ENCODE measurements around the gene FRMD3.
A peak's percentile ranks its signal among the peaks of the same experiment; 100 is the strongest.

Gene FRMD3

DNA sequence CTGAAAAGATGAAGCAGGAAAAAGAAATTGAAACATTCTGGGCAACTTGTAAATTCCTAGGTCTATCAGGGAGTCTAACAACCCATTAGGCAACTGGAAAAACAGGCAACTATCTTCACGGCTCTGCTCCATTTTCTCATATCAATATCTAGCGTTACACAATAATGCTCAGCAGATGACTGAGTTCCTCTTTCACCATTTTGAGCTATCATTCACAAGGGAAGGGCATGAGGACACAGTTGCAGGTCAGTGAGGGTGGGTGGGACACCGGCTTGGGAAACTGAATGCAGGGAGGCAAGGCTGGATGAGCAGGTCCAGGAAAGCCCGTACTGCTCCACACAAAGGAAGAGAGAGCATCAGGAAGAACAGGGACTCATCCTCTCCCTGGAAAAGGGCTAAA lies 67.0 kb downstream of the FRMD3 start:
- DNase-seq: no peak

DNA sequence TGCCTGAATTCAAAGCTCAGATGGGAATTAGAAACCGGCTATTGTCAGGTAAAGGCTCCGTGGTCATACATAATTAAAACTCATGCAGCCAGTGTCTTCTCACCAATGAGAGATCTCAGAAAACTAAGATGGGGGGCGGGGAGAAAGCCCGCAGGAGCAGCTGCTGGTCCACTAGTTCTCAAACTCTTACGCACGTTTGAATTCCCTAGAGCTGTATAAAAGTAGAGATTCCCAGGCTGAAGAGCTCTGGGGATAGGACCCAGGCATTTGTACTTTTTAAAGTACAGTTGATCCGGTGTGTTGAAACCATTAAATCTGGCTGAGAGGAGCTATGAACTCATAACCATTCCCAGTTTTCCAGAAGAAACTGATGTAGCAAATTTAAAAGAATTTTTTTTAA lies 68.5 kb downstream of the FRMD3 start:
- no peak for DNase-seq

DNA sequence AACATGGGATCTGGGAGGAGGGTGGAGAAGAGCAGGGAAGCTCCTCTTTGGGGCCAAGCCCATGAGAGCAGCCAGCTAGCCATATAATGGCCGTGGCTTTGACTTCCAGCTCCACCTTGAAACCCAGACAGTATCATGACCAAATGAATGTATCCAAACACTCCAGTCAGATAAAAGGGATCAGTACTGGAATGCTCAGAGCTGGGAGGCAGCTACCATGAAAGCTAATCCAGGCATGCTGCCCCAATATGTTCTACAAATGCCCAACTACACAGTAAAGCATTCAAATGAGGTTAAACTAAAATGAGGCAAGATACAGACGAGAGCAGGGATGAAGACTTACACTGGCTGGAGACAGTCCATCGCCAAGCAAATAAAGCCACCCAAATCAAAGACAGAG lies 69.4 kb downstream of the FRMD3 start:
- DNase-seq: no peak

DNA sequence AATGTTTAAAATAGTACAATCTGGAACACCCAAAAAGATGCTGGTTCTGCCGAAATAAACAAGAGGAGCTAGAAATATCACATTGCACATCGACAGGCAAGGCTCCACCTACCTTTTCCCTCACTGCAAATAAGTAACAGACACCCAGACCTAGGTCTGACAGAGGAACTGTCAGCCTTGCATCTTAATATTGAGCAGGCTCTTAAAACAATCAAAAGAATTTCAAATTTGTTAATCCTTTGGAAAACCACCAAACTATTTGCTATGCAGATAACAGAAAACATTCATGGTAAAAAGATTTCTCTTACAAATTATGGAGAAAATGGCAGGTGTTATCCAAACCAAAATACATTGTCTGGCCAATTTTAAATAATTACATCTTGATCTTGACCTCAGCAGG lies 71.3 kb downstream of the FRMD3 start:
- DNase-seq: no peak

DNA sequence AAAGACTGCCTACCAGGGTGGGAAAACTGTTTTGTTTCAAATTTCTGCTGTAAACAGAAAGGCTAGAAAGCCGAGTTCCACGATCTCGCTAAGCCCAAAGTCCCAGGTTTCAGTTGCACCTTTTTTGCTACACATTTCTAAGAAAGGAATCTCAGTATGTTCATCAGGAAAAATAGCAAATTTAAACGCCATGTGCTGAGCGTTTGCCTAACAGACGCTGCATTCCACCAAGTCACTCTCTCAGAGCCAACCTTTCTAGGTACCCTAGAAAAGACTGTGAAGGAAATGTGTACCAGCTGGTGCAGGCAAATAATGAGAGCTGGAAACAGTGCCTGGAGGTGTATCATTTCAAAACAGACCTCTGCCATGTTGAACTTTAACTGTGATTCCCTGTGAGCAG lies 71.8 kb downstream of the FRMD3 start:
- no peak for DNase-seq

DNA sequence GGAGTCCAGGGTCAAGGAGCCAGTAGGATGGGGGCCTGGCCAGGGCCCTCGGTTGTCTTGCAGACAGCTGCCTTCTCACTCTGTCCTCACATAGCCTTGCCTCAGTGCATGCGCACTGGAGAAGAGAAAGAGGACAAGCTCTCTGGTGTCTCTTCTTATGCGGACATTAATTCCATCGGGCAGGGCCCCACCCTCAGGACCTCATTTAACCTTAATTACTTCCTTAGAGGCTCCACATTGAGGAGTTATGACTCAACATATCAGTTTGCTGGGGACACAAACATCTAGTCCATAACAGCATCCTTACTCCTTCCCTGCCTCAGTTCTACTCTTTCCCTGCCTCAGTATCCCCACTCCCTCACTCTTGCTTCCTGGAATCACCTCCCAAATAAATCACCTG lies 78.4 kb downstream of the FRMD3 start:
- DNase-seq: no peak

DNA sequence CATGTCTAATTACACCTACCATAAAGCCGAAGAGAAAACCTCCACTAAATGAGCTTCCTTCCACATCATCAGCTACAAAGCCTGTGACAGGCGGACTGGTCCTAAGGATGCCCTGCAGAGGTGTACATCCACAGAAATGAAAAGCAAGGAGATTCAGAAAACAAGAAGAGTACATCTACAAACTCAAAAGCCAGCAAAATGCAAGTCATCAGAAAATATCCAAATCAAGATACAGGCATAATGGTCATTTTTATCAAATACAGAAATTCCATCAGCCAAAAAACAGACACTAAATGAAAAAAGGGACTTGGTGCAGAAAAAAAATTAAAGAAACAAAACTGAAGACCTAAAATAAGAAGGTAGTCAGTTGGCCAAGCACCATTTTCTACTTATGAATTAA lies 79.7 kb downstream of the FRMD3 start:
- DNase-seq: no peak

DNA sequence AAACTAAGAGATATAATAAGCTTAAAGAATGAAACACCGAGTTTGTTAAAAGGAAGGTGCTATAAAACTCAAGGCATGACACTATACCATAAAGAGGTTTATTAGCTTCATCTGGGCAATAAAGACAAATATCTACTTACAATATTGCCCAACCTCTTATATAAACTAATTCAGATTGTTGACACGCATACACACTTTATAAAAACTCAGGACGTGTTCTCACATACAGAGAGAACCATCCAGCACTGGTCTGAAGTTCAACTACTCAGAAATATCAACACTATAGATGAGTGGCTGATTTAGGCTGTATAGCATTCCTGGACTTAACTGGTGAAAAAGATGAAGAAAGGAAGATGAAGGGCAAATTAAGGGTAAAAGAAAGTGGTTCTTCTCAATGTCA lies 81.2 kb downstream of the FRMD3 start:
- no peak for DNase-seq

DNA sequence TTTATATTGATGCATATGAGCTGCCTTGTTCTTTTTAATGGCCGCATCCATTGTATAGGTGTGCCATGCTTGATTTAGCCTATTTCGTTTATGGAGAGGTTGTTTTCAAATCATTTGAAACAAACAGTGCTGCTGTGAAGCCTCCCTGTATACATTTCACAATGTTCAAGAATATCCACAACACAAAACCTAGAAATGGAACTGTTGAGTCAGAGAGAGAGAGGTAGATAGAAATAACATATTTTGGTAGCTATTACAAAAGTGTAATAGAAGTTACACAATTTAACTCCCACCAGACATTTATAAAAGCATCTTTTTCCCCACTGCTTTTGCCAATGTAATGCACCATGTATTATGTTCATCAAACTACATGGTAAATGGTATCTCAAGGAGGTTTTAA lies 82.0 kb downstream of the FRMD3 start:
- no peak for DNase-seq

DNA sequence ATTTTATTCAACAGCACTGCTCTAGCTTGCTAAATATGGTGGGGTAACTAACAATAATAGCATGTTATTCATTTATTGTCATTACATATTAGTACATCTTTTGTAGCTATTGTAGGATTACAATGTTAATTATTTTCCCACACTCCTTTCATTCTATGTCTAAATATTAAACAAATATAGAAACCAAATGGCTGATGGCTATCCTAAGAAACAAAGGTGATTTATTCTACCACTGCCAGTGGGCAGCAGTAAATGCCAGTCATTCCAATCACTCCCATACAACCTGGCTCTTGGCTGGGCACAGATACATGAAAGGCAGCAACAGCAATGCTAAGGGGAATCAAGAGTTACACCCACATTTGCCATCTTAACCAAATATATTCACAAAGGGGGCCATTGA lies 84.1 kb downstream of the FRMD3 start:
- no peak for DNase-seq

DNA sequence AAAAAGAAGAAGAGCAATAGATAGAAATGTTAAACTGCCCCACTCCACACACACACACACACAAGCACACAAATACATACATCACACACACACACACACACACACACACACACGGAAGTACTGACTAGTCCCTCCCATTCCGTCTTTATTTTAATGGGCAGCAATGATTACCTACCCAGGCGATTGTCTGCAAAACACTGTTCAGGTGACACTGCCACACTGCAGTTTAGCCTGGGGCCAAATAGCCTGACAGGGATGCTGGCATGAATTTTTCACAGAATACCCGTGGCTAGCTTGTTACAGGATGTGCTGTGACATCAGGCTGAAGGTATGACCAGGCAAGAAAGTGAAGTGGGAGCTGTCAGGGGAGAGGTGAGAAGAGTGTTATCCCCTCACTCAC lies 86.9 kb downstream of the FRMD3 start:
- no peak for DNase-seq

DNA sequence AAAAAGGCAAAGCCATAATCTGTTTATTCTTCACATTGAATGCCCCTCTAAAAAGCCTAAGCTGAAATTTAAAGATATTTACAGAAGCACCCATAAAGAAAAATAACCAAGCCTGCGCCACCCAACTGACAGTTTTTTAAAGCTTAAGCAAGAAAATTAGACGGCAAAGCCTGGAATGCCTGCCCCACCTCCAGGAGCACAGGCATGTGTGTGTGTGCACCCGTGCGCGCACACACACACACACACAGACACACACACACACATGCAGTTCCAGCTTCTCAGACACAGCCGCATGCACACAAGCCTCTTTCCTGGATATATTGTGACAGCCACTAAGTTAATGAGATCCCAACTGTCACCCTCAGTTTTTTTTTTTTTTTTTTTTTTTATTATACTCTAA lies 88.2 kb downstream of the FRMD3 start:
- DNase-seq: no peak

DNA sequence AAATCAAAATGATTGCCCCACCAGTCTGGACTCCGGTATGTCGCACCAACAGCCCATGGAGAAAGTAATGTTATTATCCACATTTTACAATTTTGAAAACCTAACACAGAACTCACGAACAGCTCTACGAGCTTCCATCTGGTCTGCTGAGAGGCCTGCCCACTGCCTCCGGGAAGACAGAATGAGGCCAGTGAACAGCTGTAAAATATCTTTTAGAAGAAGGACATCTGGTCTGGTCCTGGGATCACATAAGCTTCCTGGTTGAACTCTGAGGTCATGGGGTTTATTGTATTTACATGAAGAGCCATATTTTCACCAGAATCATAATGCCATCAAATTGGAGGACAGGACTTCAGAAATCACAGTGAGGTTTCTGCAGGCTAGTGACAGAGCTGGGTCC lies 89.0 kb downstream of the FRMD3 start:
- DNase-seq: no peak

DNA sequence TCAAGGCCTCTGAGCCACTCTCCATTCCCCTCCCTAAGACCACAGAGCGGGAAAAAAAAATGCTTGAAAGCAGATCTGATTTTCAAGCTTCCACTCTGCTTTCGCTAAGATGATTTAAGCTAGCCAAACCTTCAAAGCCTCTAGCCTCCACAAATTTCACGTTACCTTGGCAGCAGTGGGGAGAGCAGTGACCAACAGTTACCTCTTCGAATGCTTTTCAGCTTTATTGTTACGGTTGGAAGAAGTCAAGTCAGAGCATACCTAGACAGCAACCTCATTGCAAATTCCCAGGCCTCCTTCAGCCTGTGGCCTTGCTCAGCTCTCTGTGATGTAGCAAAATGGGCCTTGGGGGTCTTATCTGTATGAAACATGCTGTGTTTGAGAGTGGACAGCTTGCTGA lies 89.6 kb downstream of the FRMD3 start:
- no peak for DNase-seq

DNA sequence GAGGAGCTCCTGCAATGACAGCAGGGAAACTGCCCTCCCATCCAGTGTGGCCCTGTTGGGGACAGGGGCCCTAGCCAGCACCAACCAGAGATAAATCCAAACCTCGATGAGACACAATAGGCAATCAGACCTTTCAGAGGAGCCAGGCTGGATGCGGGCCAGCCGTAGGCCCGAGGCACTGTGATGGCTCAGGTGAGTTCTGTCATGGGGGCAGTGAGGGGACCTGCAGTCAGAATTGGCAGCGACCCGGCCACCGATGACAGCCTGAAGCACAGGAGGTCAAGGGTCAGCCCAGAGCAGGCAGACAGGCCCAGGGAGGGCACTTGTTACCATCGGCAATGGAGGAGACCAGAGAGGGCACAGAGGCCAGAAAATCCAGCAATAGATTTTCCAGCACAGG lies 90.8 kb downstream of the FRMD3 start:
- no peak for DNase-seq

DNA sequence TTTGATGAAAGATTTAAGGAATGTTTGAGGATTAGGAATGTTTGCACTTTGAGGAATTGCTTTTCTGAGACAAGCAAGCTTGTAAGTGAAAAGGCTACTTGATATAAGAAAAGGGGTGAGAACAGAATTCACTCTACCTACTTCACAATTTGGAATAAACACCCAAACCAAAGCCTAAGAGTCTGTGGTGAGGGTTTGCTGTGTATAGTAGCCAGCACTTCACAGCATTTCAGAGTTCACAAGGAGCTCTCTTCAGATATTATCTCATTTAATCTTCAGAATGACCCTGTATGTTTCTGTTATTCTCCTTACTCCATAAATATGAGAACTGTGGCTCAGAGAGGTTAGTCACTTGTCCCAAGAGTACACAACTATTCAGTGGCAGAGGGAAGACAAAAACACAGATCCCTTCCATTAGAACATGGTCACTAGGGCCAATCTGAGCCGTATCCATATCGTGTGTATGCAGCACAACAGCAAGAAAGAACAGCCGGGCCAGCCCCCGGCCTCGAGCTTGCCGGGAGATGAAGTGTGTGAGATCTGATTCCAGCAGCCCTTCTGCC lies 92.4 kb downstream of the FRMD3 start:
- no peak for DNase-seq

DNA sequence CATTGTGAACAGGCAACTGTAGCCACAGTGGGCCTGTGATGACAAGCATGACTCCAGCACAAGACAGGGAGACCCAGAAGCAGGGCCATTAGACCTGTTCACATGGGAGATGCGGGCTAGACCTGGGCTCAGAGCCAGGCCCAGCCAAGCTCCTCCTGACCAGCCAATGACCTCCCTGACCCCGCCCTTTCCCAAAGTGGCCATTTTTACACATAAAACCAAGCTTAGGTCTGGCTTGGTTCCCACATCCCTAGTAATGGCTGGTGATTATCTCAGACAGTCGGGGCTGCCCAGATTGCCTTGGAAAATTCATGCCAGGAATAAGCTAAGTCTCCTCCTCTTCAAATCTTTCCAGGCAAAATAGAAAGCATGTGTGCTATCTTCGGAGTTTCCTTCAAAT lies 94.1 kb downstream of the FRMD3 start:
- no peak for DNase-seq

DNA sequence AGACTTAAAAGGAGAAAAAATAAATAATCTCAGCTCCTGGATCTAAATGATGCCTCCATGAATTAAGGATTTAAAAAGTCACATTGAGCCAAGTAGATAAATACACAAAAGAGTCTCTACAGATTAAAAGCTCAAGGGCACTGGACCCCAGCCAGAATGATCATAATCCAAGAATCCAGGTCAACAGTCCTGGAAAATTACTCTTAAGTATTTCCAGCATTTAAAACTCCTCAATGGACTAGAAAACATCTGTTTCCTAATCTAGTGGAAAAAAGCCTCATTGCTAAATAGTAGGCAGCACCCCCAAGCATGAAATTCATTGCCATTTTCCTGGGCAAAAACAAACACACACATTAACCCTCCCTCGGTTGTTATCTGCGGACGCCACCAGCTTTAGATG lies 96.8 kb downstream of the FRMD3 start:
- no peak for DNase-seq

DNA sequence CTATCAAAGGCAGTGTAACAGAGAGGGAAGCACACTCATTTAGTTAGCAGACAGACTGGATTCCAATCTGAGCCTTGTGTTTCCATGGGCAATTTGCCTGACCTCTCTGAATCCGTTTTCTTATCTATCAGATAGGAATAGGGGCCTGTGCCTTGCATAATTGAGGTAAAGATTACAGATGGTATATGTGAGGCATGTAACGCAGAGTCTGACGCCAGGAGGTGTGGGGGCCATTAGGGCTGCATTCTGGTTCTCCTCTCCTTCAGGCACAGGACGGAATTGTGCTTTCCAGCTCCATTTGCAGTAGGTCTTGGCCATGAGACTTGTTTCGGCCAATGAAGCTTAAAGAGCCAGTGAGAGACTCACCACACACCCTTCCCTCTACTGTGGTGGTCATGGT lies 97.6 kb downstream of the FRMD3 start:
- DNase-seq: no peak

DNA sequence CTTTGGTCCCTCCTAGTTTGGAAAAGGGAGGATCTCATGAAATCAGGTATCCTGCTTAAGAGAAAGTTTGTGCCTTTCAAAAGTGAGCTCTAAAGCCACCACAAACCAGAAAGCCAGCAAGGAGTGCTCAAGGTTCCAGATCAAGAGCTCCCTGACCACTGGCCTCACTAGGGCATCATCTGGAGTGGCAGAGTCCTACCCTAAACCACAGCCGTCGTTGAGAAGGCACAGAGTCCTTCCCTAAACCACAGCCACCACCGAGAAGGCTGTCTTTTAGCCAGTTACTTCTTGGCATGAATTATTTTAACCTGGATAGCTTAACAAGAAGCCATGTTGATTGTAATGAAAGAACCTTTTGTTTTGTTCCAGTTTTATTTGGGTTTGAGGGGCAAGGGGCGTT lies 102.9 kb downstream of the FRMD3 start:
- DNase-seq: no peak

DNA sequence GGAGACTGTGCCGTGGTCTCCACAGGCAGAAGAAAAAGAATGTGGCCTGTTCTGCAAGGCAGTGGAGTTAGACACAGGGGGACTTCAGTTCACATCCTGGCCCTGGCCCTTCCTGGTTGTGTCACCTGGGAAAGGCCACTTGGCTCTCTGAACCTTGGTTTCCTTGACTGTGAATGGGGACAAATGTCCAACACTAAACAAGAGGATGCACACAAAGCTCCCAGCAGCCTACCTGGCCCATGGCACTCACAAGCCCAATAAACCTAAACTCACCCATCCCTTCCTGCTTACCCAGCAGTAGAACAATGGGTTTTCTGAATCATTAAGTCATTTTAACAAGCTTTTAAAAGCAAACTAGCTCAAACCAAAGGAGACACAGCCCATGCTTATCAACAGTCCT lies 103.9 kb downstream of the FRMD3 start:
- no peak for DNase-seq

DNA sequence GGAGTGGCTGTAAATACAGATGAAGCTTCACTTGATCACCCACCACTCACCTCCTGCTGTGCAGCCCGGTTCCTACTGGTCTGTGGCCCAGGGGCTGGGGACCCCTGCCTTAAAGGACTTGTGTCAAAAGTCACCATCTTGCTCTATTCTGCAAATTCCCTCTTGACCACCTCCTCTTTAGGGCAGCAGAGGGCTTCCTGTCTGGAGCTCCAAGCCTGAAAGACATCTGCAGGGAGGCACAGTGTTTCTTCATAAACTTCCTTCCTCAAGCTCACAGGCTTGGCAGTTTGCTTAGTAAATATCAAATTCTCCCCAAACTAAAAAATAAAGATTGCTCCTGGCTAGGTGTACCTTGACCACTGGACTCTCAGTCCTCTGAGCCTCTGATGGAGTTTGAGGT lies 104.4 kb downstream of the FRMD3 start:
- no peak for DNase-seq

DNA sequence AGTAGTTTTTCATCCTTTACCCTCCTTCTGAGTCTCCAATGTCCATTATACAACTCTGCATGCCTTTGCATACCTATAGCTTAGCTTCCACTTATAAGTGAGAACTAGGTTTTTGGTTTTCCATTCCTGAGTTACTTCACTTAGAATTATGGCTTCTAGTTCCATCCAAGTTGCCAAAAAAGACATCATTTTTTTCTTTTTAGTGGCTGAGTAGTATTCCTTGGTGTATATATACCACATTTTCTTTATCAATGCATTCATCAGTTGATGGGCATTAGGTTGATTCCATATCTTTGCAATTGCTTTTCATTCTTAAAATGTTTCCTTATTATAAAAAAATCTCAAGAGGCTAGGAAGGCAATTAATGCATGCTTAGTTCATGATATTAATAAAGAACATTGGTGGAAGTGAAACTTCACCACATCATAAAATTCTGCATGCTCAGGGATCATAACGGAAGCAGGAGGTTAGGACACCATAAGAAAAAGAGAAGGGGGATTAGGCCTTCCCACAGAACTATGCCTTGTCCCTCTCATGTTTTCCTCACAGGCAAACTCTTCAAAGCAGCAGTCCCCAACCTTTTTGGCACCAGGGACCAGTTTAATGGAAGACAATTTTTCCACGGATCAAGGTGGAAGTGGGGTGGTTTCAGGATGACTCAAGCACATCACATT lies 105.2 kb downstream of the FRMD3 start:
- no peak for DNase-seq

DNA sequence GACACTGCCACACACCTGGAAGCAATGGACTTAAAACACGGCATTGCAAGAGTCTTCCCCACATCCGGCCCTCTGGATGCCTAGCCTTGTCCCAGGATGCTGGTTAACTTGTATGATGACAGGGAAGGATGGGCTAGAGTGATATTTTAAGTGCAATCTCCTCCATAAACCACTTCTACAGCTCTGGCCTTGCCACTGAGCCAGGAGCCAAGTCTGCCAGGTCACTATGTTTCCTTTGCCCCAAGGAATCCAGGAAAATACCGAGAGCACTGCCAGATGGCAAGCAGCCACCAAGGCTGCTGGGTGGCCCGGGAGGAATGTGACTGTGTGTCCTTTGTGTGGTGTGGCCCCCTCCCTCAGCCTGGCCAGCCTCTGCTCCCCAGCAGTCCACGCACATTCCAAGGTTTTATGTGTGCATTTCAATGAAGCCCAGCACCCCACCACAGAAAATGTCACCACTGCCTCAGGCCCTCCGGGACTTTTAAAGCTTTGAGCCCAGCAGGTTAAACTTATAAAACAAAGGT lies 106.0 kb downstream of the FRMD3 start:
- peak; percentile 26 for DNase-seq

Measured in kidney glomerular epithelial cell (primary cell).